ENCODE data around the gene ISYNA1.

Gene ISYNA1

DNA sequence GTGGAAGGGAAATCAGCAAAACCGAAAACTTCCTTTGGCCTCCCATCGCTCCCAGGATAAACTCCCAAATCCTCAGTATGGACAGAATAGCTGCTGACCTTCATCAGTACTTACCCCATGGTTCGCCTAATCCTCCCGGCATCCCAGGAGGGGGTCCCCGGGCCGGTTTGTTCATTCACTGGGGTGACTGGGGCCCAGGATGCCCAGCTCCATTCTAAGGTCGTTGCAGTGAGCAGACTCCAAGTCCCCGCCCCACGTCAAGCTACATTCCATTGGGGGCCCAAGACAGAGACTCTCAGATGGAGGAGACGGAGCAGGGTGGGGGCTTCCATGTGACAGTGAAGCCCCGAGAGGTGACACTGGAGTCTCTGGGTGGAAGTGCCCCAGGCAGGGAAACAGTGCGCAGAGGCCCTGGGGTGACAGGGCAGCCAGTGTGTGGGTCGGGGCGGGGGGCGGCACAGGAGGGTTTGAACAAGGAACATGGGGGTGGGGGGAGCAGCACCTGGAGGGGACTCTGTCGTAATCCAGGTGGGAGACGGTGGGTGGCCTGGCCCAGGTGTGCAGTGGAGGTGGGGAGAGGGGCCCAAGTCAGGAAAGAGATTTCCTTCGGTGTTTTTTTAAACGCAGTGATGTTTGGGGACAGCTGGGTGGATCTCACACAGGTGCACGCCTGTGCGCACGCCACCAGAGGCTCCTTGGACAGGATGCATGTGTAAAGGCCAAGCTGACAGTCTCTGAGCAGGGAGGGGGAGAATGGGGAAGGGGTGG lies 13.6 kb downstream of the ISYNA1 start:
- H3K9ac ChIP-seq (ENCODE audit: low read length), result no peak overlapping the region
- no peaks in the 10 kb centered on the region for H3K27me3 ChIP-seq (ENCODE audit: control insufficient read depth, insufficient read depth, low read length)
- peaks cover 21% of the 10 kb centered on the region for H3K4me1 ChIP-seq (ENCODE audit: control insufficient read depth, insufficient read depth, low read length)
- no peak overlapping the region for H3K27ac ChIP-seq (ENCODE audit: low read depth, low read length)
- H3K4me3 ChIP-seq (ENCODE audit: low read length), result no peak overlapping the region
- no peaks in the 10 kb centered on the region for H3K36me3 ChIP-seq (ENCODE audit: control insufficient read depth, insufficient read depth, low read length)

DNA sequence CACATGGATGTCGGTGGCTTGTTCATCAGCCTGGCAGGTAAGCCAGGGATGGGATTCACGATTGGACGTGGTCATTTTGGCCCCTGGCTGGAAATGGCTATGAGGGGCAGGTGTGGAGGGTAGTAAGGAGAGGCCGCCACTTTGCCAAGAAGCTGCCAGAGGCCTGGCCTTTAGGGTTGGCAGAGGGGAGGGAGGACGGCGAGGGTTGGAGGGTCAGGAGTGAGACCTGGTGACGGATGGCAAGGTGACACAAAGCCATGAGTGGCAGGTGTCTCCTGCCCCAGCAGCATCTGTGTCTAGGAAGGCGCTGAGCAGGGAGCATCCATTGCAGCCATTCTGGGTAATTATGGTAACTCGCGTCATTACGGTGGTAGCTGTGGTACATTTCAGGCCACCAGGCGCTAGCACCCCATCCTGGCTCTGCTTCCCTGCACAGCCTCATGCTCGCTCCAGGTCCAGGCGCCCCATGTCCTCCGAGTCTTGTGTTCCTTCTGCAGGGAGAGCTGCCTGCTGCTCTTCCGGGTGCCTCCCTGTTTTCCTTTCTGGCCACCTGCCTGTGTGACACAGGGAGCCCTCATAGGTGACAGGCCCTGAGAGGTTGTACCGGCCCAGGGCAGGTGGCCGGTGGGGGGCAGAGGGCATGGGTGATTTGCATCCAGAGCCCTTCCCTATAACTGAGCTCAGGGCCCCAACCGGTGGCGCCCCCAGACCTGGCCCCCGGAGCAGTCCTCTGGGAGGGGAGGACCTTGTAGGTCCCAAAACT lies 14.5 kb downstream of the ISYNA1 start:
- Histone ChIP-seq H3K4me1 (ENCODE audit: control insufficient read depth, insufficient read depth, low read length) (peaks cover 23% of the 10 kb centered on the region), H3K9ac (ENCODE audit: low read length) (no peak overlapping the region), H3K36me3 (ENCODE audit: control insufficient read depth, insufficient read depth, low read length) (no peaks in the 10 kb centered on the region), H3K27ac (ENCODE audit: low read depth, low read length) (no peak overlapping the region), H3K4me3 (ENCODE audit: low read length) (no peak overlapping the region), H3K27me3 (ENCODE audit: control insufficient read depth, insufficient read depth, low read length) (peaks cover 4% of the 10 kb centered on the region)

DNA sequence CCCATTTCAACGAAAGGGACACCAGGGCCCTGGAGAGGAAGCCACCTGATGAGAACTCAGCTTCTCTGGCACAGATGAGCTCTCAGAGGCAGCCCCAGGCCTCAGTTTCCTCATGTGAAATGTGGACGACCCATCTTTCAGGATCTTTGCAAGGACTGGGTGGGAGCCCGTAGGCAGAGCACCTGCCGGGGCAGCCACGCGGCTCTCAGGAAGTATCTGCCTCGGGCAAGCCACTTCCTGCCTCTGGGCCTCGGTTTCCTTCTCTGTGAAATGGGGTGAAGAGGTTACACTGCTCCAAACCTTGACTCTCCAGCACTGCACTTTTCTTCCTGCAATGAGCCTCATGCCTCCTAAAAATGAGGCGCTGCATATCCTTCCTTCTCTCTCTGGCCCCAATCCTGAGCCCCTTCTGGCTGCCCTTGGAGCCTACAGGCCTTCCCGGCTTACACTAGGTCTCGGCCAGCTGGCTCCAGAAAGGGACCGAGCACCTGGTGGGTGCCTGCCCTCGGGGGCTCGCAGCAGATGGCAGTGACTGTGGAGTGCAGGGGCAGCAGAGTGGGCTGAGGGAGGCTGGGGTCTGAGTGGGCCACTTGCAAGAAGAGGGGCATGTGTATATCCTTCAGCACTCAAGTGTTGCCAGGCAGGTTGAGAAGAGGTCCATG lies 15.3 kb downstream of the ISYNA1 start:
- H3K27ac ChIP-seq (ENCODE audit: low read depth, low read length), result no peak overlapping the region
- peaks cover 26% of the 10 kb centered on the region for H3K4me1 ChIP-seq (ENCODE audit: control insufficient read depth, insufficient read depth, low read length)
- no peak overlapping the region for H3K4me3 ChIP-seq (ENCODE audit: low read length)
- H3K27me3 ChIP-seq (ENCODE audit: control insufficient read depth, insufficient read depth, low read length), result peaks cover 6% of the 10 kb centered on the region
- H3K36me3 ChIP-seq (ENCODE audit: control insufficient read depth, insufficient read depth, low read length), result no peaks in the 10 kb centered on the region
- no peak overlapping the region for H3K9ac ChIP-seq (ENCODE audit: low read length)

DNA sequence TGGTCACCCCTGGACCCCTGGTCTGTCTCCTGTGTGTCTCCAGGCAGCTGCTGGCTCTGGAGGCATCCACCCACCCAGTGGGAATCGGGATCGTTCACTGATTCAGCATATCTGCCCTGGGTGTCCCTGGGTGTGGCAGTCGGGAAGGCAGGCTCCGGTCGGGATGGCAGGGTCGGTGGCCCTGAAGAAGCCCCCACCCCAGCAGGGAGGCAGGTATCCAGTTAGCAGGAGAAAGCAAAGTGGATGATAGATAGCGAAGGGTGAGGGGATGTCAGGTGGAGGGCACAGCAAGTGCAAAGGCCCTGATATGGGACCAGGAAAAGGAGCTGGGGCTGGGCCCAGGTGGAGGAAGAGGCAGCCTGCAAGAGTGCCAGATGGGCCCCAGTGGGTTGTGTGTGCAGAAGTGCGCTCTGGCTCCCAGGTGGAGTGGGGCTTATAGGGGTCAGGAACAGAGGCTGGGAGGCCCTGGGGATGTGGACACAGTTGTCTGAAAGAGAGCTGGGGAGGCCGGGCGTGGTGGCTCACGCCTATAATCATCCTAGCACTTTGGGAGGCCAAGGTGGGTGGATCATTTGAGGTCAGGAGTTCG lies 16.5 kb downstream of the ISYNA1 start:
- Histone ChIP-seq H3K4me3 (ENCODE audit: low read length) (no peak overlapping the region), H3K27me3 (ENCODE audit: control insufficient read depth, insufficient read depth, low read length) (peaks cover 7% of the 10 kb centered on the region), H3K9ac (ENCODE audit: low read length) (no peak overlapping the region), H3K4me1 (ENCODE audit: control insufficient read depth, insufficient read depth, low read length) (peaks cover 31% of the 10 kb centered on the region), H3K27ac (ENCODE audit: low read depth, low read length) (no peak overlapping the region), H3K36me3 (ENCODE audit: control insufficient read depth, insufficient read depth, low read length) (no peaks in the 10 kb centered on the region)

DNA sequence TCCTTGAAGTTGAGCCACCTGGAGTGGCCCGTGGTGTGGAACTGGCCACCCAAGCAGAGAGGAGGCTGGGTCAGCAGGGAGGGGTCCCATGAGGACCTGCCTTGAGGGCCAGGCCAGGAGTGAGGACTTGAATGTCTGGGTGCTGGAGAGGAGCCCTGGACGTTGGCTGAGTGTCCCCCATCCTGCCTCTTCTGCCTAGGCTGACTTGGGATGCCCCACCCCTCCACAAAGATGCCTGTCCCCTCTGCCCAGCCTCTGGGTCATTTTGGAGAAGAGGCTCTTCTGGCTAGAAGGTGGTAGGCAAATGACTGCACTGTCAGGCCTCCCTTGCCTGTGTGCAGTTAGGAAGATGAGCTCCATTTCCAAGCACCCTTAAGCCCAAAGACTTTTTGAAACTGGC lies 17.0 kb downstream of the ISYNA1 start:
- H3K4me1 ChIP-seq (ENCODE audit: control insufficient read depth, insufficient read depth, low read length), result peaks cover 28% of the 10 kb centered on the region
- H3K36me3 ChIP-seq (ENCODE audit: control insufficient read depth, insufficient read depth, low read length), result no peaks in the 10 kb centered on the region
- H3K4me3 ChIP-seq (ENCODE audit: low read length), result peak overlapping the region; percentile 36
- no peak overlapping the region for H3K9ac ChIP-seq (ENCODE audit: low read length)
- H3K27ac ChIP-seq (ENCODE audit: low read depth, low read length), result no peak overlapping the region
- peaks cover 10% of the 10 kb centered on the region for H3K27me3 ChIP-seq (ENCODE audit: control insufficient read depth, insufficient read depth, low read length)

DNA sequence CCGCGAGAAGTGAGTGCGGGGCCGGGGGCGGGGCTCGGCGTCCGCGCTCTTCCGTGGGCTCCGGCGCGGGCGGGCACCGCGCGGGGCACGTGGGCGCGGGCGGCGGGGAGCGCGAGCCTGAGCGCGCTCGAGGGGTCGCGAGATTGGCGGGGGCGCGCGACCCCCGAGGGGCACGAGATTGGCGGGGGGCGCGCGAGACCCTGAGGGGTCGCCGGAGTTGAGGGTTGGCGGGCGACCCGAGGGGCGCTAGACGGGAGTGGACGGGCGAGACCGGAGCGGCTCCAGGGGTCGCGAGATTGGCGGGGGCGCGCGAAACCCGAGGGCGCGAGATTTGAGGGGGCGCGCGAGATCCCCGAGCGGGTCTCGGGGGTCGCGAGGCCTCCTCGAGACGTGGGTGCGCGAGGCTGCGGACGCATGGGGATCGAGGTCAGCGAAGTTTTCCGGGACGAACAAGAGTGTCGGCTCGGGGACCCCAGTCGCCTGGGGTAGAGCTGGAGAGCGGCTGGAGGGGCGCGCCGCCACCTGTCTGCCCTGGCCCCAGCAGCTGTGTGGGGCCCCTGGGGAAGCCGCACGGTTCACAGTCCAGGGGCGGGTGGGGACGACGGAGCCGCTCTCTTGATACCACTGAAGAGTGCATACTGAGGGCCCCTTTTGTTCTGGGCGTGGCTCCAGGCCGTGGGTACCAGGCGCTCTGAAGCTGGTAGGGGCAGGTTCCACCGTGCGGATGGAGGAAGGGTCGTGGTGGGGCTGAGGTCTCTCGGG lies 18.1 kb downstream of the ISYNA1 start:
- Histone ChIP-seq H3K9ac (ENCODE audit: low read length) (peak overlapping the region; percentile 19), H3K27me3 (ENCODE audit: control insufficient read depth, insufficient read depth, low read length) (peaks cover 10% of the 10 kb centered on the region), H3K36me3 (ENCODE audit: control insufficient read depth, insufficient read depth, low read length) (no peaks in the 10 kb centered on the region), H3K4me1 (ENCODE audit: control insufficient read depth, insufficient read depth, low read length) (peaks cover 26% of the 10 kb centered on the region), H3K4me3 (ENCODE audit: low read length) (peak overlapping the region; percentile 69), H3K27ac (ENCODE audit: low read depth, low read length) (peak overlapping the region; percentile 56)

DNA sequence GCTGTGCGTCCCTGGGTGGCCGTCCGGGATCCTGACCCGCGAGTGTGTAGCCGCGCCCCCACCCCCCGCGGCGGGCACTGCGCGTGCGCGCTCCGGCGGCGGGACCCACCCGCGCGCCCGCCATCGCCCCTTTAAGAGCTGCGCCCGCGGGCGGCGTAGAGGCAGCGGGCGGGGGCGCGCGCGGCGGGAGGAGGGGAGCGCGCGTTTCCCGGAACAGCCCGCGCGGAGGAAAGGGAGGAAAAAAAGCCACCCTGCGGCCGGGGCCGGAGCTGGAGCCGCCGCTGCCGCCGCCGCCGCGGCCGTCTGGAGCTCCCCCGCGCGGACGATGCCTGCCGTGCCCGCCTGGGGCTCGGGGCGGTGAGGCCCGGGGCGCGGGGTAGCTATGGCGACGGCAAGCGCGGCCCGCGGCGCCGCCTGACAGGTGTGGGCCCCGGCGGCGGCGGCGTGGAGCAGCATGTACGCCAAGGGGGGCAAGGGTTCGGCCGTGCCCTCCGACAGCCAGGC lies 18.7 kb downstream of the ISYNA1 start, which contains the start of gene SSBP4:
Gene SSBP4 (plus strand): TSS at position 204 of the 504 bp plus-strand sequence. CDS start 251 bp downstream, at position 455.
- Histone ChIP-seq H3K36me3 (ENCODE audit: control insufficient read depth, insufficient read depth, low read length) (no peaks in the 10 kb centered on the region), H3K4me1 (ENCODE audit: control insufficient read depth, insufficient read depth, low read length) (peaks cover 29% of the 10 kb centered on the region), H3K4me3 (ENCODE audit: low read length) (peak within 1 kb of the TSS; percentile 80), H3K27me3 (ENCODE audit: control insufficient read depth, insufficient read depth, low read length) (peaks cover 10% of the 10 kb centered on the region), H3K9ac (ENCODE audit: low read length) (peak within 1 kb of the TSS; percentile 52), H3K27ac (ENCODE audit: low read depth, low read length) (peak within 1 kb of the TSS; percentile 91)

DNA sequence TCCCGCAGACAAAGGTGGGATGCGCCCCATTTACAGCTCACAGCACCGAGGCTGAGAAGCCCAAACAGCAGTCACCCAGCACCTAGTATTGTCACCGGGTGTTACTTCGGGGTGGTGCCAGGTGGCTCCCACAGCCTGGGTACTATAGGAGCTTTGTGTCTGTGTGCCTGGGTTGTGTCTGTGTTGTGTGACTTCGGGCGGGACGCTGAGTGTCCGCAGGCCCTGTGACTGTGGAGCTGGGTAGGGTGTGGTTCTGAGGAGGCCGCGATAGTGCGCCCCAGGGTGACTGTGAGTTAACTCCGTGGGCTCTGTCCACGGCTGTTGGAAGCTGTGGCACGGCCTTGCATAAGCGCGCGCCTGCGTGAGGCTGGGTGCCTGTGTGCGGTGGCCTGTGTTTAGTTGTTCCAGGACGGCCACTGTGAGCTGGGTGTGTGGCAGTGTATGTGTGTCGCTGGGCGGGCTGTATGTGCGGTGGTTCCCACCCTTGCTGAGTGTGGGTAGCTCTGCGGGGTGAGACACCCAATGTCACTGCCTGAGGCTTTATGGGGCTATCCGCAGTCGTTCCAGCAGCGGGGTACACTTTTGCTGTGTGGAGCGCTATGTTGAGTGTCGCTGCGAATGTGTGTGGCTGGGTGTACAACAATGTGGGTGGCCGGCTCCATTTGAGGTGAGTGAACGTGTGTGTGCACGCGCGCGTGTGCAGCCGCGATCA lies 19.3 kb downstream of the ISYNA1 start:
- peaks cover 10% of the 10 kb centered on the region for H3K27me3 ChIP-seq (ENCODE audit: control insufficient read depth, insufficient read depth, low read length)
- peaks cover 26% of the 10 kb centered on the region for H3K4me1 ChIP-seq (ENCODE audit: control insufficient read depth, insufficient read depth, low read length)
- peak overlapping the region; percentile 80 for H3K4me3 ChIP-seq (ENCODE audit: low read length)
- no peaks in the 10 kb centered on the region for H3K36me3 ChIP-seq (ENCODE audit: control insufficient read depth, insufficient read depth, low read length)
- H3K27ac ChIP-seq (ENCODE audit: low read depth, low read length), result peak overlapping the region; percentile 91
- peak overlapping the region; percentile 52 for H3K9ac ChIP-seq (ENCODE audit: low read length)

DNA sequence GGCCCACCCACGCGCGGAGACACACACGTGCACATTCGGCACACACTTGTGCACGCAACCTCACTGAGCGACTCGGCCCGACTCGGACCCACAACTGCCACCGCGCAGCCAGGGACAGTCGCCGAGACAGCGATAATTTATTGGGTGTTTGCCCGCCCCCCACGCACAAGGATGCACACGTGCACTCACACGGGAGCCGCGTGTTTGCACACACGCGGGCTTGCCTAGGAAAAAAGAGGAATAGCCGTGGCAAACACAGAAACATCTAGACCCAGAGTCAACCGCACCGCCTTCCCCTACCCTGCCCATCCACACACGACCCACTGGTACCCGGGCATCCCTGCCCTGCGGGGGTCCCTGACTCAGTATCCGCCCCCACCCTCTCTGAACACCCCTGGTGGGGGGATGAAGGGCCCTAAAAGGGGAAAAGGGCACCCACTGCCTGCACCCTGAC lies 19.9 kb downstream of the ISYNA1 start:
- H3K4me3 ChIP-seq (ENCODE audit: low read length), result peak overlapping the region; percentile 80
- no peak overlapping the region for H3K9ac ChIP-seq (ENCODE audit: low read length)

DNA sequence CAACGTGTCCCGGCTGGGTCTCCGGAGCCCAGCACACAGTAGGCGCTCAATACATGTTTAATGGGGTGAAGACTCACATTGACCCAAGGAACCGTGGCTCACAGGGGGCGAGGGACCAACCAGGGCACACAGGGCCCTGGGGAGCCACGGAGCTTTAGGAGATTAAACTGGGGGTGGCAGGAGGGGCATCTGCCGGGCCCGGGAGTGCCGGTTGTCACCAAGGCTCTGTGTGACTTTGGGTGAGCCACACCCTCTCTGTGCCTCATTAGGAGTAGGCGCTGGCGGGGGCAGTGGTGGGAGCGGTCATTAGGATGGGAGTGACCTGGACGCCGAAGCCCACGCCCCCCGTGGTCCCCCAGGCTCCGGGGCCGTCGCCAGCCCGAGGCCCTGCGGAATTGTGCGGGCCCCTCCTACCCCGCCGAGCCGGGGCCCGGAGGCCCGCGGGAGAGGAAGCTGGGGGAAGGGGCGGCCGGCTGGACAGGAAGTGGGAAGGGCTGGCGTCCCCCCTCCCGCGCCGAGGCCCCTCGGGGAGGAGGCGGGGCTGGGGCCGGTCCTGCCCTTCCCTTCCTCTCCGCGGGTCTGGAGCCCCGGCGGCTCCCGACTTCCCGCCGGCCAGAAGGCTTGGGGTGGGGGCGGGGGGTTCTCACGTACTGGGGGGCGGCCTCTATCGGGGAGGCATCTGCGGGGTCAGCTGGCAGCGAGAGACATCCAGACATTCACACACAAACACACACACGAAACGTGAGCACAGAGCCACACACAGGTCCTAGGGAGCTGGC lies 20.5 kb downstream of the ISYNA1 start:
- Histone ChIP-seq H3K4me3 (ENCODE audit: low read length) (peak overlapping the region; percentile 57), H3K36me3 (ENCODE audit: control insufficient read depth, insufficient read depth, low read length) (no peaks in the 10 kb centered on the region), H3K4me1 (ENCODE audit: control insufficient read depth, insufficient read depth, low read length) (peaks cover 26% of the 10 kb centered on the region), H3K9ac (ENCODE audit: low read length) (peak overlapping the region; percentile 69), H3K27ac (ENCODE audit: low read depth, low read length) (peak overlapping the region; percentile 91), H3K27me3 (ENCODE audit: control insufficient read depth, insufficient read depth, low read length) (peaks cover 10% of the 10 kb centered on the region)

More for the DNA sequence above, 19.9 kb downstream of the ISYNA1 start:
- H3K27me3 ChIP-seq (ENCODE audit: control insufficient read depth, insufficient read depth, low read length), result peaks cover 10% of the 10 kb centered on the region
- peak overlapping the region; percentile 91 for H3K27ac ChIP-seq (ENCODE audit: low read depth, low read length)
- H3K36me3 ChIP-seq (ENCODE audit: control insufficient read depth, insufficient read depth, low read length), result no peaks in the 10 kb centered on the region
- peaks cover 26% of the 10 kb centered on the region for H3K4me1 ChIP-seq (ENCODE audit: control insufficient read depth, insufficient read depth, low read length)
